Measurements from ENCODE around the gene DOCK3.
"Not testable (repeated sequence)": the region's sequence is repeated elsewhere in the genome, so short reads cannot be mapped to it uniquely, and the experiment has no call there.

The DOCK3 gene

GRCh38 chr3:51190827-51191226, 516.1 kb downstream of the DOCK3 start:
- Histone ChIP-seq H4K8ac (ENCODE audit: low read depth, low read length) (no peak overlapping the region), H2AK5ac (ENCODE audit: low read length) (no peak overlapping the region), H3K4ac (ENCODE audit: low read depth, low read length) (no peak overlapping the region), H3K56ac (ENCODE audit: low read length) (no peak overlapping the region), H2BK120ac (ENCODE audit: low read depth, low read length) (no peak overlapping the region), H3K79me2 (ENCODE audit: control insufficient read depth, insufficient read depth, low read length) (no peaks in the 10 kb centered on the region), H3K4me1 (ENCODE audit: control insufficient read depth, low read depth, low read length) (no peaks in the 10 kb centered on the region), H3K79me1 (ENCODE audit: low read length) (no peaks in the 10 kb centered on the region), H3K18ac (ENCODE audit: low read length) (no peak overlapping the region), H3K9ac (ENCODE audit: low read length) (no peak overlapping the region), H3K4me3 (ENCODE audit: low read length) (no peak overlapping the region), H3K36me3 (ENCODE audit: control insufficient read depth, insufficient read depth, low read length) (no peaks in the 10 kb centered on the region), H3K4me2 (ENCODE audit: low read length) (no peak overlapping the region), H3K27ac (ENCODE audit: low read depth, low read length) (no peak overlapping the region), H2BK5ac (ENCODE audit: low read length) (no peak overlapping the region), H3K27me3 (ENCODE audit: insufficient read depth, low read length, poor library complexity) (no peaks in the 10 kb centered on the region), H3K23ac (ENCODE audit: low read length) (no peak overlapping the region), H4K5ac (ENCODE audit: low read length) (no peak overlapping the region), H2BK15ac (replicated peaks; ENCODE audit: low read depth) (no peak overlapping the region)
- WGBS (ENCODE audit: extremely low coverage, insufficient coverage, low lambda C conversion rate), result no CpG with 5 or more reads among the region's 3 CpGs
- DNase-seq, result no peak

- Histone ChIP-seq H3K23ac (ENCODE audit: low read length) (no peak overlapping the region), H3K4me3 (ENCODE audit: low read length) (no peak overlapping the region), H4K5ac (ENCODE audit: low read length) (no peak overlapping the region), H2AK5ac (ENCODE audit: low read length) (no peak overlapping the region), H3K79me1 (ENCODE audit: low read length) (no peaks in the 10 kb centered on the region), H3K27ac (ENCODE audit: low read depth, low read length) (no peak overlapping the region), H3K27me3 (ENCODE audit: insufficient read depth, low read length, poor library complexity) (no peaks in the 10 kb centered on the region), H4K8ac (ENCODE audit: low read depth, low read length) (no peak overlapping the region), H3K4ac (ENCODE audit: low read depth, low read length) (no peak overlapping the region), H3K18ac (ENCODE audit: low read length) (no peak overlapping the region), H3K79me2 (ENCODE audit: control insufficient read depth, insufficient read depth, low read length) (no peaks in the 10 kb centered on the region), H2BK15ac (replicated peaks; ENCODE audit: low read depth) (no peak overlapping the region), H3K36me3 (ENCODE audit: control insufficient read depth, insufficient read depth, low read length) (no peaks in the 10 kb centered on the region), H3K9ac (ENCODE audit: low read length) (no peak overlapping the region), H2BK5ac (ENCODE audit: low read length) (no peak overlapping the region), H3K4me2 (ENCODE audit: low read length) (no peak overlapping the region), H3K56ac (ENCODE audit: low read length) (no peak overlapping the region), H2BK120ac (ENCODE audit: low read depth, low read length) (no peak overlapping the region), H3K4me1 (ENCODE audit: control insufficient read depth, low read depth, low read length) (no peaks in the 10 kb centered on the region)
- no peak for DNase-seq
Observed at GRCh38 chr3:51191768-51192167, 517.0 kb downstream of the DOCK3 start.

- Histone ChIP-seq H3K18ac (ENCODE audit: low read length) (no peak overlapping the region), H3K23ac (ENCODE audit: low read length) (no peak overlapping the region), H3K79me1 (ENCODE audit: low read length) (no peaks in the 10 kb centered on the region), H3K4me2 (ENCODE audit: low read length) (no peak overlapping the region), H2AK5ac (ENCODE audit: low read length) (no peak overlapping the region), H3K4ac (ENCODE audit: low read depth, low read length) (no peak overlapping the region), H2BK120ac (ENCODE audit: low read depth, low read length) (no peak overlapping the region), H3K36me3 (ENCODE audit: control insufficient read depth, insufficient read depth, low read length) (no peaks in the 10 kb centered on the region), H2BK5ac (ENCODE audit: low read length) (no peak overlapping the region), H2BK15ac (replicated peaks; ENCODE audit: low read depth) (no peak overlapping the region), H3K4me3 (ENCODE audit: low read length) (no peak overlapping the region), H3K4me1 (ENCODE audit: control insufficient read depth, low read depth, low read length) (no peaks in the 10 kb centered on the region), H3K9ac (ENCODE audit: low read length) (no peak overlapping the region), H4K8ac (ENCODE audit: low read depth, low read length) (no peak overlapping the region), H4K5ac (ENCODE audit: low read length) (no peak overlapping the region), H3K27ac (ENCODE audit: low read depth, low read length) (no peak overlapping the region), H3K79me2 (ENCODE audit: control insufficient read depth, insufficient read depth, low read length) (no peaks in the 10 kb centered on the region), H3K27me3 (ENCODE audit: insufficient read depth, low read length, poor library complexity) (no peaks in the 10 kb centered on the region), H3K56ac (ENCODE audit: low read length) (no peak overlapping the region)
- no CpG with 5 or more reads among the region's 3 CpGs for WGBS (ENCODE audit: extremely low coverage, insufficient coverage, low lambda C conversion rate)
- DNase-seq, result no peak
Observed at GRCh38 chr3:51198477-51198876, 523.8 kb downstream of the DOCK3 start.

GRCh38 chr3:51199296-51199695, 524.6 kb downstream of the DOCK3 start:
- not testable (repeated sequence) for H3K18ac ChIP-seq (ENCODE audit: low read length); H2BK5ac ChIP-seq (ENCODE audit: low read length); H3K36me3 ChIP-seq (ENCODE audit: control insufficient read depth, insufficient read depth, low read length); H2BK120ac ChIP-seq (ENCODE audit: low read depth, low read length); H3K79me2 ChIP-seq (ENCODE audit: control insufficient read depth, insufficient read depth, low read length); H3K4me2 ChIP-seq (ENCODE audit: low read length); H3K27me3 ChIP-seq (ENCODE audit: insufficient read depth, low read length, poor library complexity); H2AK5ac ChIP-seq (ENCODE audit: low read length); H3K9ac ChIP-seq (ENCODE audit: low read length); DNase-seq; H3K23ac ChIP-seq (ENCODE audit: low read length); H4K8ac ChIP-seq (ENCODE audit: low read depth, low read length); H3K4me3 ChIP-seq (ENCODE audit: low read length); H3K79me1 ChIP-seq (ENCODE audit: low read length); H3K56ac ChIP-seq (ENCODE audit: low read length); H3K4me1 ChIP-seq (ENCODE audit: control insufficient read depth, low read depth, low read length); H2BK15ac ChIP-seq (replicated peaks; ENCODE audit: low read depth); H3K4ac ChIP-seq (ENCODE audit: low read depth, low read length); H3K27ac ChIP-seq (ENCODE audit: low read depth, low read length); H4K5ac ChIP-seq (ENCODE audit: low read length)
- no CpG with 5 or more reads among the region's 13 CpGs for WGBS (ENCODE audit: extremely low coverage, insufficient coverage, low lambda C conversion rate)

- H3K18ac ChIP-seq (ENCODE audit: low read length), result no peak overlapping the region
- H3K4me3 ChIP-seq (ENCODE audit: low read length), result no peak overlapping the region
- no peak overlapping the region for H4K8ac ChIP-seq (ENCODE audit: low read depth, low read length)
- H3K23ac ChIP-seq (ENCODE audit: low read length), result no peak overlapping the region
- H3K27ac ChIP-seq (ENCODE audit: low read depth, low read length), result no peak overlapping the region
- no CpG with 5 or more reads among the region's 2 CpGs for WGBS (ENCODE audit: extremely low coverage, insufficient coverage, low lambda C conversion rate)
- no peaks in the 10 kb centered on the region for H3K4me1 ChIP-seq (ENCODE audit: control insufficient read depth, low read depth, low read length)
- no peak overlapping the region for H2BK5ac ChIP-seq (ENCODE audit: low read length)
- H3K79me1 ChIP-seq (ENCODE audit: low read length), result no peaks in the 10 kb centered on the region
- no peak overlapping the region for H2BK15ac ChIP-seq (replicated peaks; ENCODE audit: low read depth)
- H2BK120ac ChIP-seq (ENCODE audit: low read depth, low read length), result no peak overlapping the region
- H3K4ac ChIP-seq (ENCODE audit: low read depth, low read length), result no peak overlapping the region
- no peak overlapping the region for H3K9ac ChIP-seq (ENCODE audit: low read length)
- no peak overlapping the region for H3K56ac ChIP-seq (ENCODE audit: low read length)
- no peak overlapping the region for H2AK5ac ChIP-seq (ENCODE audit: low read length)
- no peaks in the 10 kb centered on the region for H3K36me3 ChIP-seq (ENCODE audit: control insufficient read depth, insufficient read depth, low read length)
- no peak overlapping the region for H3K4me2 ChIP-seq (ENCODE audit: low read length)
- H3K27me3 ChIP-seq (ENCODE audit: insufficient read depth, low read length, poor library complexity), result no peaks in the 10 kb centered on the region
- H4K5ac ChIP-seq (ENCODE audit: low read length), result no peak overlapping the region
- no peaks in the 10 kb centered on the region for H3K79me2 ChIP-seq (ENCODE audit: control insufficient read depth, insufficient read depth, low read length)
- DNase-seq, result no peak
Observed at GRCh38 chr3:51216291-51216690, 541.6 kb downstream of the DOCK3 start.

GRCh38 chr3:51221959-51222358, 547.2 kb downstream of the DOCK3 start:
- WGBS (ENCODE audit: extremely low coverage, insufficient coverage, low lambda C conversion rate), result no CpG with 5 or more reads among the region's 2 CpGs
- Histone ChIP-seq H3K4ac (ENCODE audit: low read depth, low read length) (no peak overlapping the region), H3K9ac (ENCODE audit: low read length) (no peak overlapping the region), H3K23ac (ENCODE audit: low read length) (no peak overlapping the region), H2BK120ac (ENCODE audit: low read depth, low read length) (no peak overlapping the region), H3K4me2 (ENCODE audit: low read length) (no peak overlapping the region), H3K18ac (ENCODE audit: low read length) (no peak overlapping the region), H3K27me3 (ENCODE audit: insufficient read depth, low read length, poor library complexity) (no peaks in the 10 kb centered on the region), H3K36me3 (ENCODE audit: control insufficient read depth, insufficient read depth, low read length) (no peaks in the 10 kb centered on the region), H3K4me3 (ENCODE audit: low read length) (no peak overlapping the region), H2AK5ac (ENCODE audit: low read length) (no peak overlapping the region), H4K8ac (ENCODE audit: low read depth, low read length) (no peak overlapping the region), H3K79me2 (ENCODE audit: control insufficient read depth, insufficient read depth, low read length) (no peaks in the 10 kb centered on the region), H3K4me1 (ENCODE audit: control insufficient read depth, low read depth, low read length) (no peaks in the 10 kb centered on the region), H3K79me1 (ENCODE audit: low read length) (no peaks in the 10 kb centered on the region), H4K5ac (ENCODE audit: low read length) (no peak overlapping the region), H2BK15ac (replicated peaks; ENCODE audit: low read depth) (no peak overlapping the region), H2BK5ac (ENCODE audit: low read length) (no peak overlapping the region), H3K56ac (ENCODE audit: low read length) (no peak overlapping the region), H3K27ac (ENCODE audit: low read depth, low read length) (no peak overlapping the region)
- peak; percentile 2 for DNase-seq

Measured in mesendoderm (in vitro differentiated cells).